ENCODE measurements around the gene SCP2.
A peak's percentile ranks its signal among the peaks of the same experiment; 100 is the strongest.
"Not testable (repeated sequence)": the region's sequence is repeated elsewhere in the genome, so short reads cannot be mapped to it uniquely, and the experiment has no call there.

The SCP2 gene

GRCh38 chr1:52925571-52926005 is 1.5 kb upstream of the SCP2 start:
- no peak for DNase-seq
- TF ChIP-seq GATA1 (IDR thresholded peaks at IDR 0.05; ENCODE audit: low read depth, low read length) (no peak), POLR2A (IDR thresholded peaks at IDR 0.05; ENCODE audit: low read length) (no peak)

DNA sequence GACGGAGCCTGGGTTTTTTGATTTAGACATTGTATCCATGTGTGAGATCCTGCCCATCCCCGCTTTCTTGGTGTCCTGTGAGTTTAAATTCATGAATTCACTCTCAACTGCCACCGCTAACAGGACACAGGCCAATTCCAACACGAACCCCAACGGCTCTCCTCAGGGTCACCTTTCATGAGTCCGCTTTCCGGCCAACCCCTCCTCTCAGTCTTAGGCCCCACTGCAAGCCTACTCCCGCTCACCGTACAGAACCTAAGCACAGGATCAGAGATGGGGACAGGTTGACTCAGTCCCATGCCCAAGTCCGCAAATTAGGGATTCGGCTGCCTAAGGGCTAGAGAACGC is 238 bp upstream of the SCP2 start:
- DNase-seq: no peak
- TF ChIP-seq POLR2A (IDR thresholded peaks at IDR 0.05; ENCODE audit: low read length): no peak
- TF ChIP-seq GATA1 (IDR thresholded peaks at IDR 0.05; ENCODE audit: low read depth, low read length): no peak

- TF ChIP-seq POLR2A (IDR thresholded peaks at IDR 0.05; ENCODE audit: low read length) (no peak), GATA1 (IDR thresholded peaks at IDR 0.05; ENCODE audit: low read depth, low read length) (no peak)
- DNase-seq: no peak
These were observed 934 bp downstream of the SCP2 start for GRCh38 chr1:52928015-52928404.

- TF ChIP-seq GATA1 (IDR thresholded peaks at IDR 0.05; ENCODE audit: low read depth, low read length) (no peak), POLR2A (IDR thresholded peaks at IDR 0.05; ENCODE audit: low read length) (no peak)
- DNase-seq: no peak
These were observed 1.9 kb downstream of the SCP2 start for GRCh38 chr1:52929019-52929418.

- no peak for DNase-seq
- TF ChIP-seq GATA1 (IDR thresholded peaks at IDR 0.05; ENCODE audit: low read depth, low read length): no peak
These were observed 10.5 kb downstream of the SCP2 start for GRCh38 chr1:52937433-52938182.

DNA sequence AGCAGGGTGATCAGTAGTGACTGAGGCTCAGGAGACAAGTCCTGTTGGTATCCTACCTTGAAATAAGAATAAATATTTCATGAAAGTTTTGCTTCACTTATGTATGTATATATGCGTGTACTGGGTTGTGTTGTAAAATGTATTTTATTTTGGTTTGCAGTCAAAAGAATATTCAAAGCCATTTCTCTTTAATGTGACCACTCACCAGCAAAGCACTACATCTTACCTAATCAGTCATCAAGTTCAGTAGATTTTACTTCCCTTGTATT is 11.0 kb downstream of the SCP2 start:
- no peak for DNase-seq
- no peak for TF ChIP-seq POLR2A (IDR thresholded peaks at IDR 0.05; ENCODE audit: low read length)
- TF ChIP-seq GATA1 (IDR thresholded peaks at IDR 0.05; ENCODE audit: low read depth, low read length): no peak

DNA sequence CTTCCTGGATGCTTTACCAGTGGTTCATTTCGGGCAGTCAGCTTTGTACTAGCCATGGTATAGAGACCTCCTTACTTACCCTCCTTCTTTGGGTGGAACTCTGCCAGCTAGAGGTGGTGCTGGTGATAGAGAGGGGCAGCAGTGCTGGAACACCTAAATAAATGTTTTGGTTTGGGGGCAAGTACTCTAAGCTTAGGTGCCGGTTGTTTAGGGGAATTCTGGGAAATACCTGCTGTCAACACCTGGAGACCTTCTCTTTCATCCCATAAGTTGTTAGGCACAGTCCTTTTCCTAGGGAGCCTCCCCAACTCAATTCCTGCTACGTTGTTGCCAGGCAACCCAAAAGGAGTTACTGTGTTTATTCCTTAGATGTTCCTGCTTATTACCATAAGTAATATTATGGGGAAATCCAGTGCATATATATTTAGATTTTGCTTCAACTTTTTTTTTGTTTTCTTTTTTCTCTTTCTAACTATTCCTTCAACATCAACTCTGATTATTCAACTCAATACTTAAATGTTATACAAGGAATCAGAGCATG is 16.9 kb downstream of the SCP2 start:
- TF ChIP-seq GATA1 (IDR thresholded peaks at IDR 0.05; ENCODE audit: low read depth, low read length) (no peak), POLR2A (IDR thresholded peaks at IDR 0.05; ENCODE audit: low read length) (no peak)
- DNase-seq: no peak

DNA sequence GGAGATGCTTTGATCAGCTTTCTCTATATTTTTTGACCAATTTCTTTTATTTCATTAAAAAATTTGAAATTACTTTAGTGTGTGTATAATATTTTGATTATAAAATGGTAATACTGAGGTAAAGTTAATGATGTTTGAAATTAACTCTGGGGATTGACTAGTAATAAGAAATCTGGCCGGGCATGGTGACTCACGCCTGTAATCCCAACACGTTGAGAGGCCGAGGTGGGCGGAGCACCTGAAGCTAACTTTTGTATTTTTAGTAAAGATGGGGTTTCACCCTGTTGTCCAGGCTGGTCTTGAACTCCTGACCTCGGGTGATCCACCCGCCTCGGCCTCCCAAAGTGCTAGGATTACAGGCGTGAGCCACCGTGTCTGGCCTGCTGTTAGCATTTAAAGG is 17.5 kb downstream of the SCP2 start:
- TF ChIP-seq POLR2A (IDR thresholded peaks at IDR 0.05; ENCODE audit: low read length): no peak
- no peak for TF ChIP-seq GATA1 (IDR thresholded peaks at IDR 0.05; ENCODE audit: low read depth, low read length)
- DNase-seq: no peak

DNA sequence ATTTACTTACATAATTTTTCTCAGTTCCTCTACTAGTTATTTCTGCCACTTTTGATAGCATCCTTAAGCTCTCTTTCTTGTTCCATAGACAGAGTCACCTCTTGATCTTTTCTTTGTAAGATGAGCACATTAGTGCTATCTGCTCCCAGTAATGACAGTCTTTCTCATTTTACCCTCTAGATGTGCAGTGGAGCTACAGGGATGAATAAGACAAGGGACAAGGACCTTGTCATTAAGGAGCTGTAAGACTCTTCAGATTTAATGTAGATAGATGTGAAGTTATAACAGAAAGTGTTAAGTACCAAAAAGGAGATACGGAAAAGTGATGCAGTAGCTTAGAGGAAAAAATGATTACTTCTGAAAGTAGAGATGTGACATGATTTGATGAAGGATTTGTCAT is 20.4 kb downstream of the SCP2 start:
- DNase-seq: no peak
- TF ChIP-seq POLR2A (IDR thresholded peaks at IDR 0.05; ENCODE audit: low read length) (no peak), GATA1 (IDR thresholded peaks at IDR 0.05; ENCODE audit: low read depth, low read length) (no peak)

DNA sequence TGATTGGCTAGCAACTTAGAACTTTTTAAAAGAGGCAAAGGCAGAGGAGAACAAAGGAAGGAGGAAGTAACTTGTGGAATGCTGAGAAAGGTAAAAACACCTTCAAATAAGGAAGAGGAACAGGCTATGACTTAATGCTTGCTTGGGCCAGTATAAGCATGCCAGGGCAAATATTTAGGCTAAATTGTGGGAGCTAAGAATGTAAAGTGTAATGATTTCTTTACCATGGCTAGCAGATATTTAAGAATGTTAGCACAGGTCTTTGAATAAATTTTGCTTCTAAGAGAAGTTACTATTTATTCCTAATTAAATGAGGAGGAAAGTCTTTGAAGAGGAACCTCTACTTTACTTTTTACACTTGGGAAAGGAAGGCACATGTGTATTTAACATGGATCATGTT is 22.5 kb downstream of the SCP2 start:
- DNase-seq: not testable (repeated sequence)

GRCh38 chr1:52952112-52952511 is 25.0 kb downstream of the SCP2 start:
- TF ChIP-seq POLR2A (IDR thresholded peaks at IDR 0.05; ENCODE audit: low read length) (no peak), GATA1 (IDR thresholded peaks at IDR 0.05; ENCODE audit: low read depth, low read length) (no peak)
- DNase-seq: no peak

DNA sequence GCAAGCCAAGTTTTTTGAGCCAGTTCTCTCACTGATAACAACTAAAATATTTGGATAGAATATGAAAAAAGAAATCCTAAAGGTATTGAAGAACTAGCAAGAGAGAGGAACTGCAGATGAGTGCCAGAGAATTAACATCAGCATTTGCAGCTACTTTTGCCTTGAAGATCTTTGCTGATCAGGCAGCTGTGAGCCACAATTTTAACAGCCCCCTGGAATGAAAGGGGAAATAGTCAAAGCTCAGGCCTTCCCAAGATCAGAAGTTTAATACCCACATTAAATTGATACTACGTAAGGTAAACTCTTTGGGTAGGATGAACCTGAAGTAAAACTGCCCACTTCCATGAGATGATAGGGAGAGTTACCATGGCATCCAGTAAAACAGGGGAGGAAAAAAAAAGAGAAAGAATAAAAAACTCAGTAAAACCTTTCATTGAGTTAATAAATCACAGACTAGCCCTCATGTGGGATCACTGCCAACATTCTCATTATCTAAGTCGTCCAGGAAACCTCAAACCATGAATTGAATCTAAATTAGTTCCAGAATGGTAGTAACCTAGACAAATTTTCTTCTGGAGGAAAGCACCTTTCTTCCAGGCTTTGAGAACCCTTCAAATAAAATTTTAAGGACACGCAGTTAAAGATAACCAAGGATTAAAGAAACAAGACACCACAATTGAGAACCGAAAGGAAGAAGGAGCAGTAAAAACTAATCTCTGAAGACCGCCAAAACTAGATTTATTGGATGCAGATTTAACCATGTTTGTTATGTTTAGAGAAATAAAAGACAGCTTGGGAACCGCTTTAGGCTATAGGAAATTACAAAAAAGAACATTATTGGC is 28.3 kb downstream of the SCP2 start:
- DNase-seq: peak; percentile 26 to 44
- TF ChIP-seq POLR2A (IDR thresholded peaks at IDR 0.05; ENCODE audit: low read length) (no peak), GATA1 (IDR thresholded peaks at IDR 0.05; ENCODE audit: low read depth, low read length) (no peak)

- TF ChIP-seq GATA1 (IDR thresholded peaks at IDR 0.05; ENCODE audit: low read depth, low read length) (no peak), POLR2A (IDR thresholded peaks at IDR 0.05; ENCODE audit: low read length) (no peak)
- no peak for DNase-seq
These were observed 36.0 kb downstream of the SCP2 start for GRCh38 chr1:52963101-52963500.

GRCh38 chr1:52967666-52968065 is 40.6 kb downstream of the SCP2 start:
- no peak for TF ChIP-seq GATA1 (IDR thresholded peaks at IDR 0.05; ENCODE audit: low read depth, low read length)
- TF ChIP-seq POLR2A (IDR thresholded peaks at IDR 0.05; ENCODE audit: low read length): no peak
- DNase-seq: no peak

- DNase-seq: not testable (repeated sequence)
These were observed 42.2 kb downstream of the SCP2 start for GRCh38 chr1:52969234-52969633.
